GM21526 (cell line): ENCODE results near the gene GNAS-AS1.

Source experiments
- ATAC-seq: cut with Tn5 transposase; IDR thresholded peaks from one replicate; pipeline ENCODE4 v1.9.1; 2021; ENCODE audit warnings: moderate library complexity; ENCODE audit not compliant: unreplicated experiment, low FRiP score

The GNAS-AS1 gene

DNA sequence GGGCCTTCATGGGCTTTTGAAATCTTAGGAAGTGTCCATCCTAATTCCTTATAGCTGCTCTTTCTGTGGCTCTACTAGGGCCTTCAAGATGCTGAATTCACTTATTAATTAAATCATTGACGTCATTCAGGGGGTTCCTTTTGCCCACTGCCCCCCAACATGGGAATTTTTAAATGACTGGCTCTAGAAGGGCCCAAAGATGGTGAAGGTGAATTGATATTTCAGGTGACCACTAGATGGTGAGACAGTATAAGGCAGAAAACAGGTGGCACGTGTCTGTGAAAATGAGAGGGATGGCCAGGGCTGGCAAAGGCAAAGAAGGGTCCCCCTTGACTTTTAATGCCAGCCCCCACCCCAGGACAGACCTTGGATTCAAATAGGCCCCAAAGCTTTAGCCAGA is 13.6 kb upstream of the GNAS-AS1 start:
- no peak for ATAC-seq

- ATAC-seq = no peak
Observed at GRCh38 chr20:58863044-58863790, 12.5 kb upstream of the GNAS-AS1 start.

DNA sequence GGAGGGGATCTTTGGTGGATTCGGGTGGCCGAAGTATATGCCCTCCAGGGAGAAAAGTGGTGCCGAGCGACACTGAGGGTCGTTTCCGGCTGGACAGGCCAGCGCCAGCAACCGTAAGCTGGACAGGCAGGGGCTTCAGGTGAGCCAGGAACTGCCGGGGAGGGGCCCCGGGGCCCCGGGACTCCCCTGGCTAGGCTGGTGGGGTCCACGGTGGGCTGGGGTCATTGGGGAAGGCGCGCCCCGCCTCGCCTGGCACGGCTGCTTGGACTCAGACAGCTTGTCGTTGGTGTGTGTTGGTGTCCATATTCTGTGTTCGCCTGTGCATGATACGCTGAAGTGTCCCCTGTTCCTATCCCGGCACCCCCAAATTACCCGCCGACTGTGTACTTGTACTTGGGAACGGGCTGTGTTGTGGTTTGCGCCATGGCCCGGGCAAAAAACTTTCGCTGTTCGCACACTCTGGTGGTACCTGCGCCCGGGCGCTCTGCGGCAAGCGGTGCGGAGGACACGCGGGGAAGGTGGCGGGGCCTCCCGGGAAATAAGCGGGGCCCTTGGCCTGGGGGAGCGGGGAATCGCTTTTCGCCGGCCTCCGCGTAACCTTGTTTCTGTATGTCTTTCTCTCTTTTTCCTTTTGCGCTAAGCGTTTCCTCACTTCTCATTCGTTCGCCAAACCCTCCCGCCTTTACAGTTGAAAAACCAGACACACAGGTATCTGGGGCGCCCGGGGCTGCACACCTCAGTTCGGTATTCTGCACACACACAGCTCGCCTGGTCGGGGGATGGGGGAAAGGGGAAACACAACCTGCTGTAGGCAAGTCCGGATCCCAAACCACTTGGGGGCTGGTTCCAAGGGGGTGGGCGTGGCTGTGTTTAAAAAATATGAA is 5.0 kb upstream of the GNAS-AS1 start:
- ATAC-seq = no peak

DNA sequence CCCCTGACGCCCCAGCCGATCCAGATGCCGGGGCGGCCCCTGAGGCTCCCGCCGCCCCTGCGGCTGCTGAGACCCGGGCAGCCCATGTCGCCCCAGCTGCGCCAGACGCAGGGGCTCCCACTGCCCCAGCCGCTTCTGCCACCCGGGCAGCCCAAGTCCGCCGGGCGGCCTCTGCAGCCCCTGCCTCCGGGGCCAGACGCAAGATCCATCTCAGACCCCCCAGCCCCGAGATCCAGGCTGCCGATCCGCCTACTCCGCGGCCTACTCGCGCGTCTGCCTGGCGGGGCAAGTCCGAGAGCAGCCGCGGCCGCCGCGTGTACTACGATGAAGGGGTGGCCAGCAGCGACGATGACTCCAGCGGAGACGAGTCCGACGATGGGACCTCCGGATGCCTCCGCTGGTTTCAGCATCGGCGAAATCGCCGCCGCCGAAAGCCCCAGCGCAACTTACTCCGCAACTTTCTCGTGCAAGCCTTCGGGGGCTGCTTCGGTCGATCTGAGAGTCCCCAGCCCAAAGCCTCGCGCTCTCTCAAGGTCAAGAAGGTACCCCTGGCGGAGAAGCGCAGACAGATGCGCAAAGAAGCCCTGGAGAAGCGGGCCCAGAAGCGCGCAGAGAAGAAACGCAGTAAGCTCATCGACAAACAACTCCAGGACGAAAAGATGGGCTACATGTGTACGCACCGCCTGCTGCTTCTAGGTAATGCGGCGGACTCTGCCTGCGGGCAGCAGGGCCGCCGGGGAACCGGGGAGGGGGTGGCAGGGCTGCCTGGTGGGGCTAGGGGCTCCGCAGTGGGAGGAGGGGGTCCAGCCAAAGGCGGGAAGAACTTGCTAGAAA is 4.2 kb upstream of the GNAS-AS1 start:
- no peak for ATAC-seq

DNA sequence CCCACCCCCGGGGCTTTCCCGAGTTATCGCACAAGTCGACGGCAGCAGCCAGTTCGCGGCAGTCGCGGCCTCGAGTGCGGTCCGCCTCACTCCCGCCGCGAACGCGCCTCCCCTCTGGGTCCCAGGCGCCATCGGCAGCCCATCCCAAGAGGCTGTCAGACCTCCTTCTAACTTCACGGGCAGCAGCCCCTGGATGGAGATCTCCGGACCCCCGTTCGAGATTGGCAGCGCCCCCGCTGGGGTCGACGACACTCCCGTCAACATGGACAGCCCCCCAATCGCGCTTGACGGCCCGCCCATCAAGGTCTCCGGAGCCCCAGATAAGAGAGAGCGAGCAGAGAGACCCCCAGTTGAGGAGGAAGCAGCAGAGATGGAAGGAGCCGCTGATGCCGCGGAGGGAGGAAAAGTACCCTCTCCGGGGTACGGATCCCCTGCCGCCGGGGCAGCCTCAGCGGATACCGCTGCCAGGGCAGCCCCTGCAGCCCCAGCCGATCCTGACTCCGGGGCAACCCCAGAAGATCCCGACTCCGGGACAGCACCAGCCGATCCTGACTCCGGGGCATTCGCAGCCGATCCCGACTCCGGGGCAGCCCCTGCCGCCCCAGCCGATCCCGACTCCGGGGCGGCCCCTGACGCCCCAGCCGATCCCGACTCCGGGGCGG is 3.4 kb upstream of the GNAS-AS1 start:
- ATAC-seq = no peak

GRCh38 chr20:58853466-58853865 is 2.8 kb upstream of the GNAS-AS1 start:
- no peak for ATAC-seq

- ATAC-seq = no peak
Observed at GRCh38 chr20:58852543-58853271, 2.0 kb upstream of the GNAS-AS1 start, which contains the start of gene GNAS. Gene GNAS, plus strand, starts transcription at chr20:58852716.

DNA sequence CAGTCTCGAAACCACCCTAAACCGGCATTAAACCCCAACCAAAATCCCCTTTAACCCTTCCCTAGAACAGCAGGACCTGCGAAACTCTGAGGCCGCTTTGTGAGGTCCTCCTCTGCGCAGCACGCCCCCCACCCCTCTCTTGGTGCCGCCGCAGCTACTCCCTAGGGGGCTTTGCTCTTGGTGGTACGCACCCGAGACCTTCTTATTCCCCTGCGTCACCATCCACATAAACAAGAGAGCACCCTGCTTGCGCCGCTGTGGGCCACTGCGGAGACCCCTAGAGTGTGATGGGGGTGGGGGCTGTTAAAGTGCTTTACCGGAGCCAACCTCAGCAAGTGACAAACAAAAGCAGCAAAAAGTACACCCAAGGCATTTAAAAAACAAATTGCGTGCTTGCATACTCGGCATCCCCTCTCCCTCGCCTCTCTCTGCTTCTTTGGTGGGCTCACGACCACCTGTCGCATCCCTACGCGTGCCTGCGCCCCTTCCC is 1.3 kb upstream of the GNAS-AS1 start:
- ATAC-seq = no peak

- no peak for ATAC-seq
Observed at GRCh38 chr20:58851221-58851968, 693 bp upstream of the GNAS-AS1 start.

DNA sequence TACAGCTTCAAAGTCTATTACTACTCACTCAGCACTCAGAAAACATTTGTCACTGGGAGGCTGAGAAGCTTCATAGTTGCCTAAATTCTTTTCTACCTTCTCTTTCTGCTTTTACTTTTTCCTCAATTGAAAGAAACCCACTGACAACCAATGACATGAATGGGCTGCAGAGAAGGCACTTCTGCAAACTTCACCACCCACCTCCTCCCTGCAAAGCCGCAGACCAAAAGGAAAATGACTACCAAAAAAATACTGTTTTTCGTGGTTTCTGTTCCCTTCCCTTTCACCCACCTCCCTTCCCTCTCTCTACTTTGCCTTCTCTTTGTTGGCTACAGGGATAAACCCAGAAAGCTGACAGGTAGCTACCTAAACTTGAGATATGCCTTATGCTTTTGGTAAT is 3.2 kb downstream of the GNAS-AS1 start:
- no peak for ATAC-seq

DNA sequence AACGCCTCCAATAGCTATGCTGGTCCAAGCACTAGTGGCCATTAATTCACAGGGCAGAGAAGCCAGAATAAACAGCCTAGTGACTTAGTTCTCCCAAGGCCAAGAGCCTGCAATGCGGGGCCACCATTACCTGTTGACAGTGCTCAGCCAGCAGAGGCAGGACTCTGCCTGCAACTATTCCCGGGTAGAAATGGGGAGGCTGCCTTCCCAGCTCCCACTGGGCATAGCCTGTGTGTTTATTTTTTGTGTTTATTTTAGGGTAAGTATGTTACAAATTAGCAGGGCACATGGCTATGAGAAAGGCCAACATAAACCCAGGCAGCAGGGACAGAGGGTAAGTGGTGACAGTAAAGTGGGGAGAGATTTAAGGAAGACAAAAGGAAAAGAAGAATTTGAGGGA is 5.0 kb downstream of the GNAS-AS1 start:
- ATAC-seq = no peak

GRCh38 chr20:58843128-58843556 is 7.6 kb downstream of the GNAS-AS1 start:
- ATAC-seq = no peak

DNA sequence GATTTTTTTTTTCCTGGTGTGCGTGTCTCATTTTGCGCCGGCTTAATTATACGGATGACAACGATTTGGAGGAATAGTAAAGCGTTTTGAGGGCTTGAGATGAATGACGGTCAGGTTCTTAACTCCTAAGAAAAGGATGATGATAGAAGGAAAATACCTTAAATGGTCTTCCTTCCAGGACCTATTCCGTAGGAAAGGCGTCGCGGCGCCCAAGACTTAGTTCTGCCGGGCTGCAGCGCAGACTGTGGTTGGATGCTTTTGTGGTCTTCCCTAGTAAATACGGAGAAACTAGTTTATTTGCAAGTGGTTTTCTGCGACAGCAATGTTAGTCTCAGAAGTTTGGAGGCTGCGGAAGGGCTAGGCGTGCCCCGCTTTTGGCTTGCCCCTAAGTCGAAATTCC is 8.4 kb downstream of the GNAS-AS1 start:
- no peak for ATAC-seq

DNA sequence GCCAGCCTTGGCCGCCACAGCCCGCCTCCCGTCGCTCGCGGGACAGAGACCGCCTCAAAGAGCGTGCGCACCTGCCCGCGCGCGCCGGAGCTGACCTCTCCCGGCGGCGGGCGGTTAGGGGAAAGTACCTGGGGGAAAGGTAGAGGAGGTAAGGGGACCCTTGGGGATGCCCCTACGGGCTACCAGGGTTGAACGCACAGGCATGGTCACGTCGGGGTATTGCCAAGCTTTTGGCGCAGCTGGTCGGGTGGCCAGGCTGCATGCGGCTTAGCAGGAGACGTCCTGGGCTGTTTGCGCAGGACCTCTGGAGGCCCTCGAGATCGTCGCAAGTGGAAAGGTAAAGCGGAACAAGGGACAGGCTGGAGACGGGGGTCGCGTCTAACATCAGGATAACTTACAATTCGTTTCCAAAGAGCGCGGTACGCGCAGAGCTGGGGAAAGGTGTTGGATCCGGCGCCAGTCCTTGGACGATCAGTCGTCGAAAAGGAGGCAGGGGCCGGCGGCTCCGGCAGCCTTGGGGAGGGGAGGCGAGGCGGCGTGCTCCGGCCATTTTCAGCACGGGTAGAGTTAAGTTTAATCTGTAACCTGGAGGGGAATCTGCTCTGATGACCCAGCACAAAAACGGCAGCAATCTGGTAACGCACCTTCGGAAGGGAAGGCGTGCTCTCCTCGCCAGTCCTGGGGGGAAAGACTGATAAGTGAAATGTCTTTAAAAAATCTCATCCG is 9.0 kb downstream of the GNAS-AS1 start:
- ATAC-seq = no peak

DNA sequence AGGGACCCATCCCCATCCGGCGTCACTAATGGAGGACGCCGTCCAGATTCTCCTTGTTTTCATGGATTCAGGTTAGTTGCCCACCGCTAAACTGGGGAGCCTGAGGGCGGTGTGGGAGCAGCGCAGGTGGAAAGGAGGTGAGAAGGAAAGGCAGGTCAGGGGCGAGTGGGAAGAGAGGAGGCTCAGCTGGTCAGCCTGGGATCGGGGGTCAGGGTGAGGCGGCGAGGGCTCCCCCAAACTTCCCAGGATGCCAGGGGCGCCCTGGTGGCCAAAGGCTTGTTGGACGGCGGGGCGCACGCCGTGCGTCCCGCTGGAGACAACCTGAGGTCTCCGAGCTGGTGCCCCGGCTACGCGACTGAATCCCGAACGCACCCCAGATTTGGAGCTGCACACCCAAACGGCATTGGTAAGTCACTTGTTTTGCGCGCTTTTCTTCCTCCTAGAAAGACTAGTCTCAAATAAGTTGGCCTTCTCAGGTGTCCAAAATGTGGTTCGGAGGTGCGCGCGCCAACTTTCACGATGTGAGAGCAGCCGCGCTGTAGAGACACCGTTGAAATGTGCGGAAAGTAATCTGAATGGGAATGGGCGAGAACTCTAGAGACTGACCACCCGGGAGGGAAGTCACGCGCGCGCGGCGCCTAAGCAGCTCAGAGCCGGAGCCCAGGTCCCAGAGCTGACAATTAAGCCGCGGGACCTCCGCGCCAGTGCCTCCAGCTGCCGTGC is 9.7 kb downstream of the GNAS-AS1 start:
- no peak for ATAC-seq

DNA sequence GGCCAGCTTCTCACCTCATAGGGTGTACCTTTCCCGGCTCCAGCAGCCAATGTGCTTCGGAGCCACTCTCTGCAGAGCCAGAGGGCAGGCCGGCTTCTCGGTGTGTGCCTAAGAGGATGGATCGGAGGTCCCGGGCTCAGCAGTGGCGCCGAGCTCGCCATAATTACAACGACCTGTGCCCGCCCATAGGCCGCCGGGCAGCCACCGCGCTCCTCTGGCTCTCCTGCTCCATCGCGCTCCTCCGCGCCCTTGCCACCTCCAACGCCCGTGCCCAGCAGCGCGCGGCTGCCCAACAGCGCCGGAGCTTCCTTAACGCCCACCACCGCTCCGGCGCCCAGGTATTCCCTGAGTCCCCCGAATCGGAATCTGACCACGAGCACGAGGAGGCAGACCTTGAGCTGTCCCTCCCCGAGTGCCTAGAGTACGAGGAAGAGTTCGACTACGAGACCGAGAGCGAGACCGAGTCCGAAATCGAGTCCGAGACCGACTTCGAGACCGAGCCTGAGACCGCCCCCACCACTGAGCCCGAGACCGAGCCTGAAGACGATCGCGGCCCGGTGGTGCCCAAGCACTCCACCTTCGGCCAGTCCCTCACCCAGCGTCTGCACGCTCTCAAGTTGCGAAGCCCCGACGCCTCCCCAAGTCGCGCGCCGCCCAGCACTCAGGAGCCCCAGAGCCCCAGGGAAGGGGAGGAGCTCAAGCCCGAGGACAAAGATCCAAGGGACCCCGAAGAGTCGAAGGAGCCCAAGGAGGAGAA is 10.5 kb downstream of the GNAS-AS1 start:
- ATAC-seq = no peak

- no peak for ATAC-seq
Observed at GRCh38 chr20:58839474-58839874, 11.2 kb downstream of the GNAS-AS1 start.
